Stimulated activated naive CD8-positive, alpha-beta T cell treated with anti-CD3 and anti-CD28 coated beads, Interleukin-15, Interleukin-2, amounts not matched to agents 100 ng/mL and 50 ng/mL, for 24 hours (primary cell): ENCODE measurements around the gene TLR9.

Experiments used
- H3K27ac Mint-ChIP-seq: one replicate; pipeline ENCODE4 v1.8.0; 2021; ENCODE audit warnings: mild to moderate bottlenecking, mixed read lengths
- H3K27me3 Mint-ChIP-seq: one replicate; pipeline ENCODE4 v1.8.0; 2021; ENCODE audit warnings: mixed read lengths
- H3K36me3 Mint-ChIP-seq: one replicate; pipeline ENCODE4 v1.8.0; 2021; ENCODE audit warnings: low read depth, mixed read lengths
- H3K4me1 Mint-ChIP-seq: one replicate; pipeline ENCODE4 v1.8.0; 2021; ENCODE audit warnings: low read depth, mixed read lengths
- H3K4me3 Mint-ChIP-seq: one replicate; pipeline ENCODE4 v1.8.0; 2021; ENCODE audit warnings: mild to moderate bottlenecking, mixed read lengths
- H3K9me3 Mint-ChIP-seq: one replicate; pipeline ENCODE4 v1.8.0; 2021; ENCODE audit warnings: mixed read lengths

The TLR9 gene

DNA sequence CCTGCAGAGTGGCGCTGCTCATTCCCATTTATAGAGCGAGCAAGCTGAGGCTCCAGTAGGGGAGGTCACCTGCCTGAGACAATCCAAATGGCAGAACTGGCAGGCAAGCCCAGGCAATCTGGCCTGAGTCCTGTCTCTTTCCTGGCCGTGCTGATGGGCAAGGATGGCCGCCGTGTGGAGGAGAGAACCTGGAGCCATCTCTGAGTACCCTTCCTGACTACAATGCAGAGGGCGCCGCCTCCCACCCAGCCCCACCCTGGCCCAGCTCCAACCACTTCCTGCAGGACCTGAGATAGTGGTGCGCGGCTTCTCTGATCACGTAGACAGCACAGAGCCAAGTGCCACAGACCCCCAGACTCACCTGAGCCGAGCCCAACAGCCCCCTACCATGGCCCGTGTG, 7.0 kb downstream of the TLR9 start:
- no peaks in the 10 kb centered on the region for H3K27me3 Mint-ChIP-seq
- peak overlapping the region; percentile 49 for H3K27ac Mint-ChIP-seq
- peak overlapping the region; percentile 47 for H3K4me3 Mint-ChIP-seq
- no peaks in the 10 kb centered on the region for H3K9me3 Mint-ChIP-seq
- peaks cover 58% of the 10 kb centered on the region for H3K4me1 Mint-ChIP-seq
- peaks cover 31% of the 10 kb centered on the region for H3K36me3 Mint-ChIP-seq

GRCh38 chr3:52218026-52218425, 7.4 kb downstream of the TLR9 start:
- peak overlapping the region; percentile 47 for H3K4me3 Mint-ChIP-seq

DNA sequence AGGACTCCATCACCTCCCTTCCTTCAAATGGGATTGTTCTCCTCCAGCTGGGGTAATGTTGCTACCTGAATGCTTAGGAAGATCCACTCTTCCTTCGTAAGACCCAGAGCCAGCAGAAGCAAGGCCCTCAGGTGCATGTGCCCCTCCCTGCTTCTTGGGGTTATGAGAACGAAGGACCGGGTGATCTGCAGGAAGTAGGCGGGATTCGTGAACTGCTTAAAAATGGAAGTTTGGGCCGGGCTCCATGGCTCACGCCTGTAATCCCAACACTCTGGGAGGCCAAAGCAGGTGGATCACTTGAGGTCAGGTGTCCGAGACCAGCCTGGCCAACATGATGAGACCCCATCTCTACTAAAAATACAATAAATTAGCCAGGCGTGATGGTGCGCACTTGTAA, 8.0 kb downstream of the TLR9 start:
- H3K27ac Mint-ChIP-seq: peak overlapping the region; percentile 53
- peaks cover 47% of the 10 kb centered on the region for H3K4me1 Mint-ChIP-seq
- no peaks in the 10 kb centered on the region for H3K9me3 Mint-ChIP-seq
- peaks cover 37% of the 10 kb centered on the region for H3K36me3 Mint-ChIP-seq
- H3K4me3 Mint-ChIP-seq: peak overlapping the region; percentile 33
- no peaks in the 10 kb centered on the region for H3K27me3 Mint-ChIP-seq

More at GRCh38 chr3:52218026-52218425, 7.4 kb downstream of the TLR9 start:
- peaks cover 53% of the 10 kb centered on the region for H3K4me1 Mint-ChIP-seq
- H3K27me3 Mint-ChIP-seq: no peaks in the 10 kb centered on the region
- no peak overlapping the region for H3K27ac Mint-ChIP-seq
- peaks cover 31% of the 10 kb centered on the region for H3K36me3 Mint-ChIP-seq
- H3K9me3 Mint-ChIP-seq: no peaks in the 10 kb centered on the region

- Mint-ChIP-seq H3K4me1 (peaks cover 41% of the 10 kb centered on the region), H3K9me3 (no peaks in the 10 kb centered on the region), H3K4me3 (peak overlapping the region; percentile 33), H3K27ac (peak overlapping the region; percentile 53), H3K27me3 (no peaks in the 10 kb centered on the region), H3K36me3 (peaks cover 43% of the 10 kb centered on the region)
These were observed 8.6 kb downstream of the TLR9 start for GRCh38 chr3:52216585-52217408.

GRCh38 chr3:52215351-52215750, 10.1 kb downstream of the TLR9 start:
- Mint-ChIP-seq H3K4me3 (no peak overlapping the region), H3K27me3 (no peaks in the 10 kb centered on the region), H3K9me3 (no peaks in the 10 kb centered on the region), H3K36me3 (peaks cover 53% of the 10 kb centered on the region), H3K27ac (no peak overlapping the region), H3K4me1 (peaks cover 32% of the 10 kb centered on the region)

- peaks cover 26% of the 10 kb centered on the region for H3K4me1 Mint-ChIP-seq
- H3K27me3 Mint-ChIP-seq: no peaks in the 10 kb centered on the region
- H3K9me3 Mint-ChIP-seq: no peaks in the 10 kb centered on the region
- H3K4me3 Mint-ChIP-seq: no peak overlapping the region
- peaks cover 65% of the 10 kb centered on the region for H3K36me3 Mint-ChIP-seq
- no peak overlapping the region for H3K27ac Mint-ChIP-seq
These were observed 11.5 kb downstream of the TLR9 start for GRCh38 chr3:52213901-52214300.

DNA sequence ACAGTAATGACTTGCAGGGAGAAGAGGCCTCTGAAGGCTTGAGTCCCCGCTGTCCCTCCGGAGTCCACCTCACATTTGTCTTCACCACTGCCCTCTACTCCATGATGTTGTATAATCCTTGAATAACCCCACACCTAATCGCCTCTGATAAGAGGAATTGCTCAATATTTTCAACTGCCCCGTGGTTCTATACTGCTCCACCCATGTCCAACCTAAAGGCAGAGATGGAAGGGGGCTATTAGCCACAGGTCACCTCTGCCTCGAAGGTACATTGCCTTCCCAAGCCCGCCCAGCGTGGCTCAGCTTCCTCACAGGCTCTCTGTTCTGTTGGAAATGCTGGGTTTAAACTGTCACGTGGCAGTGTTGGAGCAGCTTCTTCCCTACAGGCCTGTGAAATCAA, 12.4 kb downstream of the TLR9 start:
- H3K27me3 Mint-ChIP-seq: no peaks in the 10 kb centered on the region
- no peaks in the 10 kb centered on the region for H3K9me3 Mint-ChIP-seq
- no peak overlapping the region for H3K27ac Mint-ChIP-seq
- no peak overlapping the region for H3K4me3 Mint-ChIP-seq
- peaks cover 17% of the 10 kb centered on the region for H3K4me1 Mint-ChIP-seq
- peaks cover 71% of the 10 kb centered on the region for H3K36me3 Mint-ChIP-seq

GRCh38 chr3:52211268-52211891, 14.1 kb downstream of the TLR9 start:
- Mint-ChIP-seq H3K4me1 (peaks cover under 1% of the 10 kb centered on the region), H3K4me3 (no peak overlapping the region), H3K27me3 (no peaks in the 10 kb centered on the region), H3K9me3 (no peaks in the 10 kb centered on the region), H3K27ac (no peak overlapping the region), H3K36me3 (peaks cover 81% of the 10 kb centered on the region)

DNA sequence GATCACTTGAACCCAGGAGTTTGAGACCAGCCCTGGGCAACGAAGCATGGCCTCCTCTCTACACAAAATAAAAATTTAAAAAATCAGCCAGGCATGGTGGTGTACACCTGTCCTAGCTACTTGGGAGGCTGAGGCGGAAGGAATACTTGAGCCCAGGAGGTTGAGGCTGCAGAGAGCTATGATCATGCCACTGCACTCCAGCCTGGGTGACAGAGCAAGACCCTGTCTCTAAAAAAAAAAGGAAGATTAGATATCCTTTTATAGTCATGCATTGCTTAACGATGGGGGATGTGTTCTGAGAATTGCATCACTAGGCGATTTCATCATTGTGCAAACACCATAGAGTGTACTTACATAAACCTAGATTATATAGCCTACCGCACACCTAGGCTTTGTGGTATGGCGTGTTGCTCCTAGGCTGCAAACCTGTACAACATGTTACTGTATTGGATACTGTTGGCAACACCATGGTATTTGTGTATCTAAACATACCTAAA, 14.8 kb downstream of the TLR9 start:
- Mint-ChIP-seq H3K4me3 (no peak overlapping the region), H3K9me3 (no peaks in the 10 kb centered on the region), H3K36me3 (peaks cover 85% of the 10 kb centered on the region), H3K27me3 (no peaks in the 10 kb centered on the region), H3K4me1 (no peaks in the 10 kb centered on the region), H3K27ac (no peak overlapping the region)

- peaks cover 85% of the 10 kb centered on the region for H3K36me3 Mint-ChIP-seq
- H3K4me1 Mint-ChIP-seq: peaks cover 2% of the 10 kb centered on the region
- no peak overlapping the region for H3K27ac Mint-ChIP-seq
- H3K27me3 Mint-ChIP-seq: no peaks in the 10 kb centered on the region
- no peaks in the 10 kb centered on the region for H3K9me3 Mint-ChIP-seq
- no peak overlapping the region for H3K4me3 Mint-ChIP-seq
These were observed 15.4 kb downstream of the TLR9 start for GRCh38 chr3:52210037-52210436.

- Mint-ChIP-seq H3K27me3 (no peaks in the 10 kb centered on the region), H3K27ac (no peak overlapping the region), H3K9me3 (no peaks in the 10 kb centered on the region), H3K36me3 (peaks cover 87% of the 10 kb centered on the region), H3K4me1 (peaks cover 10% of the 10 kb centered on the region), H3K4me3 (no peak overlapping the region)
These were observed 16.9 kb downstream of the TLR9 start for GRCh38 chr3:52208556-52208955.

GRCh38 chr3:52205727-52206372, 19.6 kb downstream of the TLR9 start:
- Mint-ChIP-seq H3K4me3 (no peak overlapping the region), H3K9me3 (no peaks in the 10 kb centered on the region), H3K36me3 (peaks cover 81% of the 10 kb centered on the region), H3K27me3 (no peaks in the 10 kb centered on the region), H3K27ac (peak overlapping the region; percentile 24), H3K4me1 (peaks cover 30% of the 10 kb centered on the region)

- H3K36me3 Mint-ChIP-seq: peaks cover 79% of the 10 kb centered on the region
- no peak overlapping the region for H3K27ac Mint-ChIP-seq
- no peak overlapping the region for H3K4me3 Mint-ChIP-seq
- peaks cover 38% of the 10 kb centered on the region for H3K4me1 Mint-ChIP-seq
- no peaks in the 10 kb centered on the region for H3K9me3 Mint-ChIP-seq
- H3K27me3 Mint-ChIP-seq: no peaks in the 10 kb centered on the region
These were observed 20.9 kb downstream of the TLR9 start for GRCh38 chr3:52204337-52205073.

DNA sequence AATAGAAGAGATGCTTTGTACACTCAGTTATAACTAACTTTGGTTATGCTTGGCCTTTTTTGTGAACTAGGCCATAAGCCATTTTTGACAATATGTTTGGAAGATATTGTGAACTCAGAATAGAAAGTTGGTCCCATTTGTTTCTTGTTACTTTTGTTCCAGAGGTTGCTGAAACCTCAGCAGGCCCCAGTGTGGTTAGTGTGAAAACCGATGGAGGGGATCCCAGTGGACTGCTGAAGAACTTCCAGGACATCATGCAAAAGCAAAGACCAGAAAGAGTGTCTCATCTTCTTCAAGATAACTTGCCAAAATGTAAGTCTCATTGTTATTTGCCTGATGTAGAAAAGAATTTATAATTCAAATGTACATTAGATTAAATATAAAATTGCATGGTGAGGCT, 21.7 kb downstream of the TLR9 start:
- Mint-ChIP-seq H3K9me3 (no peaks in the 10 kb centered on the region), H3K4me1 (peaks cover 46% of the 10 kb centered on the region), H3K27me3 (no peaks in the 10 kb centered on the region), H3K4me3 (no peak overlapping the region), H3K36me3 (peaks cover 80% of the 10 kb centered on the region), H3K27ac (no peak overlapping the region)
